NCI-H146 (cell line): ENCODE measurements around the gene OTOG.
A peak's percentile ranks its signal among the peaks of the same experiment; 100 is the strongest.

ENCODE experiments used
- DNase-seq: peaks from one replicate; lab custom pipeline; 2025; lab: John Stamatoyannopoulos, UW

Gene OTOG, protein sequence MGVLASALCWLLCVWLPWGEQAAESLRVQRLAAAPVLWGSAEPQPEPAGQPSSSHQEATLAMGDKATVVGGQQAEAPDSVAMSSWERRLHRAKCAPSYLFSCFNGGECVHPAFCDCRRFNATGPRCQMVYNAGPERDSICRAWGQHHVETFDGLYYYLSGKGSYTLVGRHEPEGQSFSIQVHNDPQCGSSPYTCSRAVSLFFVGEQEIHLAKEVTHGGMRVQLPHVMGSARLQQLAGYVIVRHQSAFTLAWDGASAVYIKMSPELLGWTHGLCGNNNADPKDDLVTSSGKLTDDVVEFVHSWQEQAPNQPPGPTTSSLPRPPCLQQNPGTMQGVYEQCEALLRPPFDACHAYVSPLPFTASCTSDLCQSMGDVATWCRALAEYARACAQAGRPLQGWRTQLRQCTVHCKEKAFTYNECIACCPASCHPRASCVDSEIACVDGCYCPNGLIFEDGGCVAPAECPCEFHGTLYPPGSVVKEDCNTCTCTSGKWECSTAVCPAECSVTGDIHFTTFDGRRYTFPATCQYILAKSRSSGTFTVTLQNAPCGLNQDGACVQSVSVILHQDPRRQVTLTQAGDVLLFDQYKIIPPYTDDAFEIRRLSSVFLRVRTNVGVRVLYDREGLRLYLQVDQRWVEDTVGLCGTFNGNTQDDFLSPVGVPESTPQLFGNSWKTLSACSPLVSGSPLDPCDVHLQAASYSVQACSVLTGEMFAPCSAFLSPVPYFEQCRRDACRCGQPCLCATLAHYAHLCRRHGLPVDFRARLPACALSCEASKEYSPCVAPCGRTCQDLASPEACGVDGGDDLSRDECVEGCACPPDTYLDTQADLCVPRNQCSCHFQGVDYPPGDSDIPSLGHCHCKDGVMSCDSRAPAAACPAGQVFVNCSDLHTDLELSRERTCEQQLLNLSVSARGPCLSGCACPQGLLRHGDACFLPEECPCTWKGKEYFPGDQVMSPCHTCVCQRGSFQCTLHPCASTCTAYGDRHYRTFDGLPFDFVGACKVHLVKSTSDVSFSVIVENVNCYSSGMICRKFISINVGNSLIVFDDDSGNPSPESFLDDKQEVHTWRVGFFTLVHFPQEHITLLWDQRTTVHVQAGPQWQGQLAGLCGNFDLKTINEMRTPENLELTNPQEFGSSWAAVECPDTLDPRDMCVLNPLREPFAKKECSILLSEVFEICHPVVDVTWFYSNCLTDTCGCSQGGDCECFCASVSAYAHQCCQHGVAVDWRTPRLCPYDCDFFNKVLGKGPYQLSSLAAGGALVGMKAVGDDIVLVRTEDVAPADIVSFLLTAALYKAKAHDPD (N-terminal part only)

GRCh38 chr11:17547051-17547577, at the start of gene OTOG:
Gene OTOG (plus strand): TSS chr11:17547259. CDS start chr11:17547373, 114 bp downstream.
- DNase-seq, result peak; percentile 84

DNA sequence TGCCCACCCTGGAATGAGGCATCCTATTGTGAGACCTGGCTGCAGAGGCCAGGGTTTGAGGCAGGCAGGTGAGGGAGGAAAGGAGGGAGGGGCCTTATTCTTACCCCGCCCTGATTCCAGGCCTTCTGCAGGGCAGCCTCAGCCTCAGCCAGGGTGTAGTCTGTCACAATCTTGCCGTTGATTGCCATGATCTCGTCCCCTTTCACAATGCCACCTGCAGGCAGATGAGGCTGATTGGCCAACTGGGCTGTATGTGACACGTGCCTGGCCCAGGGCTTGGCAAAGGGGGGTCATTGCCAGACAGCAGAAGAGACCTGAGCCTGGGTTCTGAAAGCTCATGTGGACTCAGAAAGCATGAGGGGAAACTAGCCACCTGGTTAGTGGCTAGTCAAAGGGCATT, 49.0 kb upstream of the OTOG start:
- peak; percentile 79 for DNase-seq

DNA sequence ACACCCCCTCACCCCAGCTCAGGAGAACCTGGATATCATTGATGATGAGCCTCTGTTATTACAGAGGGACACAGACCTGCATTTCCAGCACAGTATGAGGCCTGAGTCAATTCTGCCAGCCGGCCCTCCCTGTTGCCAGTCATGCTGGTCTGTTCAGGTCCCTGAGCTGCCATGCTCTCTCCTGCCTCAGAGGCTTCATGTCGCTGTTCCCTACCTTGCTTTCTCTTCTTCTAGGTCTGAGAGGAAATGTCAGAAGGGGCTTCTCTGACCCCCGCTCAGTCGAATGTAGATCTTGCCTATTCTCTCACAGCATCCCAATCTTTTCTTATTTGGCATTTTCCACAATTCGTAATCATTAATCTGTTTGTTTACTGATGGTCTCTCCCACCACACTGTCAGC, 48.6 kb upstream of the OTOG start:
- DNase-seq, result peak; percentile 62

- no peak for DNase-seq
These were observed 46.4 kb upstream of the OTOG start for GRCh38 chr11:17500673-17501072.

DNA sequence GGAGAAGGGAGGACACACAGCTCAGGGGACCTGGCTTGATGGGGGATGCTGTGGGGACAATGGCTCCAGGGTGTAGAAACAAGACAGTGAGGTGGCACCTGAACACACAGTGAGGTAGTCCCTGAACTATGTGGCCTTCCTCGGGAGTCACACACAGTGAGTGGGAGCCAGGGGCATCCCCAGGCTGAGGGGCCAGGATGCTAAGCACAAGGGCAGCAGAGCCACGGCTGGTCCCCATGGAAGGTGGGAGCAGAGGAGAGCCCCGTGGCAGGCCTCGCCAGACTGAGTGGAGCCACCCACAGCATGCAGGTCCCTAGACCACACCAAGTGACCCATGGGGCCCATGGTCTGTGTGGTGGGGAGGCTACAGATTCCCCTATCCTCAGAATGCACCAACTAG, 44.4 kb upstream of the OTOG start:
- DNase-seq, result no peak

GRCh38 chr11:17504330-17505107, 42.5 kb upstream of the OTOG start:
- DNase-seq, result peak; percentile 77

- no peak for DNase-seq
These were observed 41.9 kb upstream of the OTOG start for GRCh38 chr11:17505146-17505545.

DNA sequence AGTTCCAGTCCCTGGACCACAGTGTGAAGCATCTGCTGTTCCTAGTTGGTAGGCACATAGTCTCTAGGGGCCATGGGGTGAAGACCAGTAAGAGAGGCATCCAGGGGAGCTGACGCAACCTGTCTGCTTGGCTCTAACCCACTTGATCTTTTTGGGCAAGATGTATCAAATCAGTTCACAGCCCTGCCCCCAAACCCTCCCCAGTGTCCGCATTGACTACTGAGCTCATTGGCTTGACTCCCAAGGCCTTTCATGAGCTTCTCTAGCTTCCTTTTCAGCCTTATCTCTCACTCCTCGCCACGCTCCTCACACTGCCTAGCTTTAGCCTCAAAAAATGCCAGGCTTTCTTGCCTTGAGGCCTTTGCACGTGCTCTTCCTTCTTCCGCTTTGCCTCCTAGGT, 40.7 kb upstream of the OTOG start:
- no peak for DNase-seq

GRCh38 chr11:17506942-17507341, 40.1 kb upstream of the OTOG start:
- DNase-seq, result no peak

GRCh38 chr11:17507773-17508172, 39.3 kb upstream of the OTOG start:
- DNase-seq, result no peak

DNA sequence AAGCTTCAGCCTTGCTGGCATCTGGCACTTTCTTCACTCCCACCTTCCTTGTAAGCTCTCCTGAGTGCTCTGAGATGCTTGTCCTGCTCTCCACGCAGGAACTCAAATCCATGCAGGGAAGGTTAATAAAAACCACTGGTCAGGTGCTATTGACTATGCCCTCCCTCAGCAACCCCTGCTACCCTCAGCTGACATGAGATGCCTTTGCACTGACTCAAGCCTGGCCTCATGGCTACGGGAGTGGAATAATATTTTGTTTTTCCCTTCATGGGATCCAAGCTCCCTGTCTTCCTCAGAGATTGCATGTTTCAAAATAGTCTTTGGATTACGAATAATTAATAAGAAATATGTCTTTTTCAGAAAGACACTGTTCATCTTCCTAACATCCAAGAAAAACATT, 38.8 kb upstream of the OTOG start:
- no peak for DNase-seq

DNA sequence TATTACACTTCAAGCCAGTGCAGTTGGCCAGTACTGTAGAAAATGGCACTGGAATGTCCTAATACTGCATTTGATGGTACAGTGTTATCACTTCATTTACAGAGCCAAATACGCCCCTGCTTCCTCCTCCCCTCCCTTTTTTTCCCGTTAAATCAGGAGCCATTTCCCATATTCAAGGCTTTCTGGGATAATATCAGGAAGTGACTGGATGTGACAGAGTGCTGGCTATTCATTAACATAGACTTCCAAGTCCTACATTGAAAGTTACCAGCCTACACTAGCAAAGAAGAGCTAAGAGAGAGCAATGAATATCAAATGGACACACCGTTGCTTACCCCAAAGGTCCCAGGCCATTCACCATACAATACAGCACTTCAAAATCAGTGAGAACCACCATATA, 38.3 kb upstream of the OTOG start:
- no peak for DNase-seq

- no peak for DNase-seq
These were observed 36.4 kb upstream of the OTOG start for GRCh38 chr11:17510507-17511206.

DNA sequence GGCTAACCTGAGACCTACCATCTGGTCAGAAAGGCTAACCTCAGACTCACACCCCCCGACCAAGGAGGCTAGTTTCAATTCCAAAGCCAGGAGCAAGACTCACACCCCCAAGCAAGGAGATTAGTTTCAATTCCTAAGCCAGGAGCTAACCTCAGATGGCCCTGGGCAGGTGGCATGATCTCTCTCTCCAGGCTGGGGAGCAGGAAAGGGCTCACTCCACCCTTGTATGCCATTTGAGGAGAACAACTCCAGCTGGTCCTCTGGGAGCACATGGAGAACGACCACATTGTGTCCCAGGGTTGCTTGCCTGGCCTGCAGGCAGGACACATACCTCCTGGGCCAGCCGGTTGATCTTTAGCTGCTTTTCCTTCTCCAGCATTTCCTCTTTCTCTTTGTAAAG, 35.5 kb upstream of the OTOG start:
- DNase-seq, result no peak

DNA sequence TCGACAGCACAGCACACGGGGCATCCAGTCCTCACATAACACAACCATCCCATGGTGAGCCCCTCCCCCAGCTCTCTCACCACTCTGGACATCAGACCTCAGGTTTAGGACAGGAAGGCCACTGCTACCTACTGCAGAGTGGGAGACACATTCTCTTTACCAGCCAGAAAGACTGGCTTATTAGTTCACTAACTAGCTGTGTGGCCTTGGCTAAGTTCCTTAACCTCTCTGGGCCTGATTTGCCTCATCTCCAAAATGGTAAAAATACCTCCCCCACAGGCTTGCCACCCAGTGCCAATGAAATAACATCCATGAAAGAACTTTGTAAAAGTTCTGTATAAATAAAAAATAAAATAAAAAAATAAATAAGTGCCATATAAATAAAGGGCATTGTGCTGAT, 35.0 kb upstream of the OTOG start:
- no peak for DNase-seq

GRCh38 chr11:17513853-17514252, 33.2 kb upstream of the OTOG start:
- no peak for DNase-seq

- DNase-seq, result no peak
These were observed 32.6 kb upstream of the OTOG start for GRCh38 chr11:17514476-17514875.

- DNase-seq, result no peak
These were observed 31.4 kb upstream of the OTOG start for GRCh38 chr11:17515443-17516176.

GRCh38 chr11:17516551-17517150, 30.4 kb upstream of the OTOG start:
- DNase-seq, result no peak
